ENCODE results near the gene DSCAML1.
A peak's percentile ranks its signal among the peaks of the same experiment; 100 is the strongest.

Gene DSCAML1, protein sequence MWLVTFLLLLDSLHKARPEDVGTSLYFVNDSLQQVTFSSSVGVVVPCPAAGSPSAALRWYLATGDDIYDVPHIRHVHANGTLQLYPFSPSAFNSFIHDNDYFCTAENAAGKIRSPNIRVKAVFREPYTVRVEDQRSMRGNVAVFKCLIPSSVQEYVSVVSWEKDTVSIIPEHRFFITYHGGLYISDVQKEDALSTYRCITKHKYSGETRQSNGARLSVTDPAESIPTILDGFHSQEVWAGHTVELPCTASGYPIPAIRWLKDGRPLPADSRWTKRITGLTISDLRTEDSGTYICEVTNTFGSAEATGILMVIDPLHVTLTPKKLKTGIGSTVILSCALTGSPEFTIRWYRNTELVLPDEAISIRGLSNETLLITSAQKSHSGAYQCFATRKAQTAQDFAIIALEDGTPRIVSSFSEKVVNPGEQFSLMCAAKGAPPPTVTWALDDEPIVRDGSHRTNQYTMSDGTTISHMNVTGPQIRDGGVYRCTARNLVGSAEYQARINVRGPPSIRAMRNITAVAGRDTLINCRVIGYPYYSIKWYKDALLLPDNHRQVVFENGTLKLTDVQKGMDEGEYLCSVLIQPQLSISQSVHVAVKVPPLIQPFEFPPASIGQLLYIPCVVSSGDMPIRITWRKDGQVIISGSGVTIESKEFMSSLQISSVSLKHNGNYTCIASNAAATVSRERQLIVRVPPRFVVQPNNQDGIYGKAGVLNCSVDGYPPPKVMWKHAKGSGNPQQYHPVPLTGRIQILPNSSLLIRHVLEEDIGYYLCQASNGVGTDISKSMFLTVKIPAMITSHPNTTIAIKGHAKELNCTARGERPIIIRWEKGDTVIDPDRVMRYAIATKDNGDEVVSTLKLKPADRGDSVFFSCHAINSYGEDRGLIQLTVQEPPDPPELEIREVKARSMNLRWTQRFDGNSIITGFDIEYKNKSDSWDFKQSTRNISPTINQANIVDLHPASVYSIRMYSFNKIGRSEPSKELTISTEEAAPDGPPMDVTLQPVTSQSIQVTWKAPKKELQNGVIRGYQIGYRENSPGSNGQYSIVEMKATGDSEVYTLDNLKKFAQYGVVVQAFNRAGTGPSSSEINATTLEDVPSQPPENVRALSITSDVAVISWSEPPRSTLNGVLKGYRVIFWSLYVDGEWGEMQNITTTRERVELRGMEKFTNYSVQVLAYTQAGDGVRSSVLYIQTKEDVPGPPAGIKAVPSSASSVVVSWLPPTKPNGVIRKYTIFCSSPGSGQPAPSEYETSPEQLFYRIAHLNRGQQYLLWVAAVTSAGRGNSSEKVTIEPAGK (N-terminal part only)

GRCh38 chr11:117796872-117797529, at the start of gene DSCAML1:
DSCAML1 (minus strand) TSS chr11:117797216; CDS start chr11:117797079, 137 bp downstream.
- DNase-seq = peak; percentile 28

DNA sequence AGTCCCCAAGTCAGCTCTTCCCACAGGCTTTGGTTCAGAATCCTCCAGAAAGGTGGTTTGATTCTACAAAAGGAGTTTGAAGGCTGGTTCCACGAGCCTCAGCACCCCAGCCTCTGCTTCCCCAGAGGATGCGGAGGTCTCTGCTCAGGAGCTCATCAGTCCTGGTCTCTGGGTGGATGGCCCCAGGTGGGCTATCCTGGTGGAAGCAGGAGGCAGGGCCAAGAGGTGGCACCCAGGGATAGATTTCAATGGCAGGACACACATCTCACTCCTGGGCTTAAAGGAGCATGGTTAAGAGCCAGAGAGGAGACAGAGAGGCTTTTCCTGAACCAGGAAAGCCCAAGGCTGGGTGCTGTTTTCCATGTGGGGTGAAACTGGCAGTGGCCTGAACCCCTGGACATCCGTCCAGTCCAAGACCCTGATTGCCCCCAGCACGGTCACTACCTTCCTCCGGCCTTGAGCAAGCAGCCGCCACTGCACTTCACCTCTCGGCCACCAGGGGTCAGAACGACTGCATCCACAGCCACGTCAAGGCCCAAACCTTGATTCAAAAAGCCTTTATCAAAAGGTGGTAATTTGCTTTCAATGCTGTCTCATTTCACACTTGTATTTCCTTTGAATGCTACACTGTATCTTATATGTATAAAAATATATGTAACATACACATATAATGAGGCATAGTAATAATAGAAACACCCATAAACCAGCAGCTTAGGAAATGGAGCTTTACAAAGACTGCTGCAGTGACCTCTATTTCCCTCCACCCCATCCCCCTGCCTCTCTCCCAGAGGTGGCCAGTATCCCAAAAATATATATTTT, 46.9 kb upstream of the DSCAML1 start:
- DNase-seq = peak; percentile 82

DNA sequence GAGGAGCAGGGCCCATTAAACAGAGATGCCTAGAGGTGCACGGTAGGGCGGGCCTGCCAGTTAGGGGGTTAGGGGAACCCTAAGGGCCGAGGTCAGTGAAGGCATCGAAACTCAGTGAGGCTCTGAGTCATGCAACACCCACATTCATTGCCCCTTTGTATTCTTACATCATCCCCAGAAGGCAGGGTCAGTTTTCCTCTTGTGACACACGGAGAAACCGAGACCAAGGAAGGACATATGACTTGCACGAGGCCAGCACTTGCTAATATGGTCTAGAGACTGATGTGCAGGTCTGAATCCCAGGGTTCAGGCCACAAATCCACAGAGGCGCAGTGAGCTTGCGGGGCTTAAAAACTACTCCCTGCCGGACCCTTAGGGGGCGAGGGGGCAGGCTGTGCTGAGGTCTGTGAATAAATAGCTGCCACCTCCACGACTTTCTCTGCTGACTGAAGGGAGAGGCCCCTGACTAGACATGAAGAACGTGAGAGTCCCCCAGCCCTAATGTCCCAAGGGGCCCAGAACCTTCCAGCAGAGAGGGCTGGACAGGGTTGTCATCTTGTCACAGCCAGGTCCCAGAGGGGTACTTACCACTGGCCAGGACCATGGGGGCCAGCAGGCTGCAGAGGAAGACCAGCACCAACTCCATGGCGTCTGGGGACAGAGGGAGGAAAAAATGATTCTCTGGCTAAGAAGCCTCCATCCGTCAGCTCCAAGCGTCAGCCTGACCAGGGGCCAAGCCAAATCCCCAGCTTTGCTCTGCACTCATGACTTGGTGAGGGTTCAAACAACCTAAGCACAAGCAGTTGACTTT, 45.3 kb upstream of the DSCAML1 start:
- DNase-seq = no peak

- DNase-seq = no peak
Observed at GRCh38 chr11:117841551-117842031, 44.6 kb upstream of the DSCAML1 start.

DNA sequence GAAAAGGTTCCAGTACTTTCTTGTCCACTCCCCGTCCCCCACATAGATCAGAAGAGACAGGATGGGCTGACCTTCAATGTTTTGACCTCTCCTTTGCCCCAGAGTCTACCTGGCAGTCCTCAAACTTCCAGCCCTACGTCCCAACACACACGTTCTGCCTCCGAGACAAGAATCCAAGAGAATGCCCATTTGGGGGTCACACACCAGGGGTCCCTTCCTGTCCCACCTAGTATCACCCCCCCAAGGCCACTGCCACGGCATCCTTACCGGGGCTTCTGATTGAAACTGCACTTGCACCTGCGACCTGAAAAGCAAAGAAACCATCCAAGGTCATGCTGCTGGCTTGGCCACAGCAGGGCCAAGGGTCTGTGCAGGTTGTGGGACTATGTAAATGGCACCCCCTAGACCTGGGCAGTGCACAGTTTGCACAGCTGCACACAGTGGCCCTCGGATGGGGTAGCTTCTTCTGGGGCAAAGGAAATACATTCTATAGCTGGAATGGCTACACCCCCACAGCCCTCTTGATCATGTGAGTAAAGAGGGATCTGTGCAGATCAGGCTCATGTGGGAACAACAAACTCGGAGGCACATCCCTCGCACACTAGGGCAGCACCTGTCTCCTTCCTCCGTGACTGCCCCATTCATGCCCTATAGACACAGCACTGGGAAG, 44.0 kb upstream of the DSCAML1 start:
- DNase-seq = no peak

- DNase-seq = no peak
Observed at GRCh38 chr11:117839936-117840813, 43.2 kb upstream of the DSCAML1 start.

GRCh38 chr11:117839380-117839881, 42.4 kb upstream of the DSCAML1 start:
- DNase-seq = no peak

DNA sequence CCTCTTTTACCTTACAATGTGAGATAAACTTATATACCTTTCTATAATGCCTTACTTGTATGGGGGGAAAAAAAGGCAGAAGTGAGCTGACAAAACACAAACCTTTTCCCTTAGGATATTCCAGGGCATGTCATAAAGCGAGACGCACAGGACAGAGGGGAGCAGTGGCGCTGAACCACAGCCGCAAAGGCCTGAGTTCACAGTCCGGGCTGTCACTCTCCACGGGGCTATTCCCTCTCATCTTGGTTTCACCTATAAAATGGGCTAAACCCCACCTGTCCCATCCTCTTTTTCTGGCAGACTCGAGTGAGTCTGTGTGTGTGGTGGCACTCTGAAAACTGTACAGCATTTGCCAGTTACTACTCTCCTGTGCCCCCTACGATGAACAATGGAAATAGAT, 41.9 kb upstream of the DSCAML1 start:
- DNase-seq = no peak

DNA sequence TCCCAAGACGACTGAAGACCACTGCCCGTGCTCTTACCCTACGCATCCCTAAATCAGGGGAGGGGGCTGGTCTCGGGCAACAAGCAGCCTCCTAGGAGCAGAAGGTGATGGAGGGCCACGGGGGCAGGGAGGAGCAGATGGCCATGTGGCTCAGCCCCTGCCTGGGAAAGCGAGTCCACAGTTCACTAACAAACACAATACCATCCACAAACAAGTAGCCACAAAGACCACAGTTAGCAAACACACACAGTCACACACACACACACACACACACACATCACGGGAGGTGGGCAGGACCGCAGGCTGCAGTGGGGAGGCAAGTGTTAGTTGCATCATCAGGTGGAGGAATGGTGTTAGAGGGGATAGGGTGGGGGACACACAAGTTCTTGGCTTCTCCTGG, 40.8 kb upstream of the DSCAML1 start:
- DNase-seq = peak; percentile 37

DNA sequence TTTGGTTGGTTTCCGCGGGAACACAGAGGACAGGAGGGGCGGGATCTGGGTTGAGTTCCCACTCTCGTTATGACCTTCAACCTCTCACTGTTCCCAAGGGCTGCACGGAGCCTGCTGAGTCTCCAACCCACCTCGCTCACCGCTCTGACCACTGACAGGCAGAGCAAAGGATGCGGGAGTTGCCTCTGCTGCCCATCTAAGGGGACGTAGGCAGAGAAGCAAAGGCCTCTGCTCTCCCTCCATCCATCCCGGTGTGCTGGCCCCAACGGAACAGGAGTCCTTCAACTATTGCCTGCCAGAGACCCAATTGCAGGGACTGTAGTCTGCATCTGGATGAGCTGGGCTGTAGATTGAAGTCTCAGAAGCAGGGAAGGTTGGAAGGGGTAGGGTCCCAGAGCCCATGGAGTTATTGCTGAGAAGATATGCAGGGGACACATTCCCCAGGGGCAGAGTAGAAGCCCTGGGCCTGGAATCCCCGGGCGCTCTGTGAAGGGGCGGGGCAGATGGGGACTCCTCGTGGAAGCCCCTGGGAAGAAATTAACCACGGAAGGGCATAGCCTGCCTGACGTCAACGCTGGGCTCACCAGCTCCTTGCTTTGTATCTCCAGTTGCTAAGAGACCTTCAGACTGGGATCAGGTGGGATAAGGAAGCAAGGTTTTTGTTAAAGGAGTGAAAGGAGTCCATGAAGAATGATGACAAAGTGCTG, 40.2 kb upstream of the DSCAML1 start:
- DNase-seq = no peak

- DNase-seq = no peak
Observed at GRCh38 chr11:117836077-117836960, 39.3 kb upstream of the DSCAML1 start.

DNA sequence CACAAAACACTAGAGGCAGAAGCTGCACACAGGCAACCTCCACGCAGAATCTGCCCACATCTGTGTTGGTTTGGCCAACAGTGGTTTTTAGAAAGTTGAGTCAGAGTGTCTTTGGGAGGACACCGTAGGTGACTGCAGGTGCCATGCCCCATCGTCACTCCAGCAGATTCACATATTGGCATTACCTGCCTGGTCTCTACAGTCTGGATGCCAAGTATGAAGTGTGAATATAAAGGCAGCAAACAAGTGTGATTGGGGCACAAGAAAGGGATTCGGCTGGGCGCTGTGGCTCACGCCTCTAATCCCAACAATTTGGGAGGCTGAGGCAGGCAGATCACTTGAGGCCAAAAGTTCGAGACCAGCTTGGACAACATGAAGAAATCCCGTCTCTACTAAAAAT, 38.6 kb upstream of the DSCAML1 start:
- no peak for DNase-seq

- DNase-seq = no peak
Observed at GRCh38 chr11:117834838-117835443, 37.9 kb upstream of the DSCAML1 start.

DNA sequence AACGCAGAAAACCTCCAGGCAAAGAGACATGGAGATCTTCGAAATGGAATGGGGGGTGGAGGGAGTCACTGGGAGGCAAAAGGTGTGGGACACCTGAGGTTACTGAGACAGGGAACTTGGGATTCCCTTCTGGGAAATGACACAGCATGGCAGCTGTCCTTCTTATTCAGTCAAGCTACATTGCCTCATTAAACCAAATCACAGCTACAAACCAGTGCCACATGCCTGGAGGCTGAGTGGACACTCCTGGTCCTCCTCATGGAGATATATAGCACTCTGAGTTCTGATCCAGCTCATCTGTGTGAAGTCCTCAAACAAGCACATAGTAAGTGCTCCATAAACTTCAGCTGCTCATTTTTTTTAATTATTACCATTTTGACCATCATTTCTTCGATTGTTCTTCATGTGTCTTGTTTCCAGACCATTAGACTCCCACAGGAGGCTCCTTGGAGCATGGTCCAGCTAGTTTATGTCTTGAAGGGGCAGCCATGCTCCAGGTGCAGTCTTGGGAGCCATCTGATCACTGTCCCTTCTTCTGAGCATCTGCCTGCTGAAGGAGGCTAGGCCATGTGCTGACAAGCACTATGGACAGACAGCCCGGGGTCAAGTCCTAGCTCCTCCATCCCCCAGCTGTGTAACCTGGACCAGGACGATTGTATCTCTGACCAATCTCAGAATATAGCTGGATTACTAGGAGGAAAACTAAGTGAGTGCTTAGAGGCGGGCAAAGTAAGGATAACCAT, 37.2 kb upstream of the DSCAML1 start:
- DNase-seq = no peak

GRCh38 chr11:117833401-117833891, 36.4 kb upstream of the DSCAML1 start:
- DNase-seq = no peak

GRCh38 chr11:117832511-117832910, 35.5 kb upstream of the DSCAML1 start:
- no peak for DNase-seq

All from CD4-positive, alpha-beta T cell treated with Interleukin-17A for 1 hour (primary cell).